Loucy (cell line): ENCODE results near the gene FBRSL1.

ENCODE experiments used
- CTCF ChIP-seq: fragments of 200-600 bp; sonication (generic); conservative IDR thresholded peaks from 2 replicates; pipeline ENCODE4 v1.5.1; 2014; ENCODE audit warnings: mild to moderate bottlenecking, antibody characterized with exemption, low read length
- EZH2phosphoT487 ChIP-seq: fragments of 200-600 bp; IDR thresholded peaks from 2 replicates; pipeline ENCODE4 v1.6.1; 2018; ENCODE audit warnings: antibody characterized with exemption, mild to moderate bottlenecking, moderate library complexity, borderline replicate concordance

- no peak for TF ChIP-seq CTCF
- TF ChIP-seq EZH2phosphoT487, result no peak
Measured at GRCh38 chr12:132550014-132550802, 60.3 kb downstream of the FBRSL1 start.
